Caco-2 (cell line): ENCODE measurements around the gene PNPLA7. TPM values are rescaled to one million over a fixed set of nuclear protein-coding genes. Genes with fewer than 3 reads are reported as not detected.

Experiments
- BruUV-seq: library from RNA; stranded (reverse); fragments of 400-500 nt; replicated peaks from 2 replicates; lab custom pipeline; 2021; lab: Mats Ljungman, UMichigan
- CTCF ChIA-PET: fragments of 300-600 bp; sonication (Branson Sonifier 250); formaldehyde crosslinking; loops from one replicate; lab custom pipeline; 2022; ENCODE audit warnings: antibody characterized with exemption; lab: Charles Lee
- POLR2A ChIA-PET: fragments of 300-600 bp; sonication (Branson Sonifier 250); formaldehyde crosslinking; loops from one replicate; lab custom pipeline; 2022; ENCODE audit warnings: antibody characterized with exemption; lab: Charles Lee
- DNase-seq, 2 experiments: peaks; one replicate each; pipeline versions ENCODE4 v3.0.0 to v3.0.0-alpha.2; 2020 to 2022
- H3K27me3 ChIP-seq: replicated peaks from 2 replicates; pipeline ENCODE4 v1.6.0; 2011; ENCODE audit warnings: low read length; ENCODE audit not compliant: control insufficient read depth, insufficient read depth
- H3K36me3 ChIP-seq: 2 replicates; pipeline ENCODE4 v1.5.1; 2011; ENCODE audit warnings: low read length; ENCODE audit not compliant: control insufficient read depth, insufficient read depth
- H3K4me1 ChIP-seq: fragments of 250-450 bp; sonication (Bioruptor Pico); 2 replicates; pipeline ENCODE4 v1.5.1; 2020; ENCODE audit warnings: mild to moderate bottlenecking
- H3K4me3 ChIP-seq: 2 replicates; pipeline ENCODE4 v1.5.1; 2011; ENCODE audit warnings: low read depth, mild to moderate bottlenecking, control low read depth, low read length
- H3K9me3 ChIP-seq: fragments of 250-450 bp; sonication (Bioruptor Pico); 2 replicates; pipeline ENCODE4 v1.5.1; 2020; ENCODE audit warnings: mild to moderate bottlenecking, moderate library complexity
- H3K27ac Mint-ChIP-seq: one replicate; pipeline ENCODE4 v1.8.0; 2022; ENCODE audit warnings: mixed read lengths; ENCODE audit not compliant: unreplicated experiment
- H3K27me3 Mint-ChIP-seq: one replicate; pipeline ENCODE4 v1.8.0; 2022; ENCODE audit warnings: mixed read lengths; ENCODE audit not compliant: insufficient read depth, unreplicated experiment
- H3K36me3 Mint-ChIP-seq: one replicate; pipeline ENCODE4 v1.8.0; 2022; ENCODE audit warnings: mild to moderate bottlenecking, mixed read lengths; ENCODE audit not compliant: insufficient read depth, unreplicated experiment
- H3K4me1 Mint-ChIP-seq: one replicate; pipeline ENCODE4 v1.8.0; 2022; ENCODE audit warnings: low read depth, mixed read lengths; ENCODE audit not compliant: unreplicated experiment
- H3K4me3 Mint-ChIP-seq: one replicate; pipeline ENCODE4 v1.8.0; 2022; ENCODE audit warnings: mild to moderate bottlenecking, moderate library complexity, mixed read lengths; ENCODE audit not compliant: unreplicated experiment
- H3K9me3 Mint-ChIP-seq: one replicate; pipeline ENCODE4 v1.8.0; 2022; ENCODE audit warnings: mixed read lengths; ENCODE audit not compliant: unreplicated experiment
- CTCF ChIP-seq, 2 experiments: fragments of 200-600 bp in 1 of 2; IDR thresholded peaks; 1 replicate in 1 of 2; 2 replicates in 1 of 2; pipeline versions ENCODE4 v1.5.1 to v1.8.0; 2011 to 2022; ENCODE audit warnings: antibody characterized with exemption in 1 of 2, control low read depth in 1 of 2, inconsistent platforms in 1 of 2, low read depth in 1 of 2, low read length in 1 of 2, mild to moderate bottlenecking in 1 of 2, moderate library complexity in 1 of 2; ENCODE audit not compliant: insufficient read depth in 1 of 2, severe bottlenecking in 1 of 2, unreplicated experiment in 1 of 2
- intact Hi-C: fragments of 100-400 bp; cut with micrococcal nuclease; formaldehyde crosslinking; loops from one replicate; pipeline ENCODE4 v1.10.0; 2022; ENCODE audit not compliant: unreplicated experiment
- total RNA-seq: library from RNA; stranded (reverse); gene quantifications from 2 replicates; pipeline ENCODE4 v1.2.3, GENCODE V29; 2022

PNPLA7 gene
- total RNA-seq, 1 experiment from 2014 or later: 1.8 TPM

- ChIA-PET POLR2A (interaction anchor here (1.8 kb wide), 1 partner anchor 15 kb away, joined by 22 read pairs; the partner anchor contains the start of gene ARRDC1), CTCF (interaction anchor here (0.8 to 1.6 kb wide), 5 partner anchors 8 to 81 kb away, joined by 3 to 6 read pairs (median 3); partner anchors contain the start of genes ARRDC1 and MRPL41)
- Mint-ChIP-seq H3K36me3 (peaks cover 31% of the 10 kb centered on the region), H3K4me1 (no peaks in the 10 kb centered on the region), H3K27ac (no peak overlapping the region), H3K27me3 (no peaks in the 10 kb centered on the region), H3K9me3 (no peaks in the 10 kb centered on the region), H3K4me3 (peak overlapping the region; percentile 77)
- peaks cover 8% of the 10 kb centered on the region for H3K4me1 ChIP-seq
- no peaks in the 10 kb centered on the region for H3K27me3 ChIP-seq
- no TSS peak for BruUV-seq
- TF ChIP-seq CTCF (IDR thresholded peaks at IDR 0.05; ENCODE audit: insufficient read depth in 1 of 2, low read depth in 1 of 2, low read length in 1 of 2, severe bottlenecking in 1 of 2, unreplicated experiment in 1 of 2): no peak
- H3K4me3 ChIP-seq: peak overlapping the region; percentile 92
- DNase-seq: no peak
- intact Hi-C loops: loop anchor here (2.0 to 10.0 kb wide), 3 partner anchors 15 to 145 kb away; partner anchors contain the start of genes ARRDC1 and ENTPD8
- H3K9me3 ChIP-seq: no peaks in the 10 kb centered on the region
- H3K36me3 ChIP-seq: peaks cover 2% of the 10 kb centered on the region
Observed at GRCh38 chr9:137590123-137590468, 39.9 kb upstream of the PNPLA7 start.

GRCh38 chr9:137589441-137590122 is 39.4 kb upstream of the PNPLA7 start:
- H3K9me3 ChIP-seq: no peaks in the 10 kb centered on the region
- no peak for DNase-seq
- Mint-ChIP-seq H3K36me3 (peaks cover 31% of the 10 kb centered on the region), H3K4me3 (peak overlapping the region; percentile 77), H3K9me3 (no peaks in the 10 kb centered on the region), H3K4me1 (no peaks in the 10 kb centered on the region), H3K27ac (peak overlapping the region; percentile 57), H3K27me3 (no peaks in the 10 kb centered on the region)
- ChIA-PET POLR2A (interaction anchor here (1.8 kb wide), 1 partner anchor 16 kb away, joined by 22 read pairs; the partner anchor contains the start of gene ARRDC1), CTCF (interaction anchor here (0.8 kb wide), 1 partner anchor 81 kb away, joined by 3 read pairs; no protein-coding TSS in a partner anchor)
- TF ChIP-seq CTCF (IDR thresholded peaks at IDR 0.05; ENCODE audit: insufficient read depth in 1 of 2, low read depth in 1 of 2, low read length in 1 of 2, severe bottlenecking in 1 of 2, unreplicated experiment in 1 of 2): no peak
- intact Hi-C loops: loop anchor here (2.0 to 10.0 kb wide), 3 partner anchors 15 to 145 kb away; partner anchors contain the start of genes ARRDC1 and ENTPD8
- H3K27me3 ChIP-seq: no peaks in the 10 kb centered on the region
- peak overlapping the region; percentile 92 for H3K4me3 ChIP-seq
- peaks cover 8% of the 10 kb centered on the region for H3K4me1 ChIP-seq
- no TSS peak for BruUV-seq
- H3K36me3 ChIP-seq: peaks cover 2% of the 10 kb centered on the region

GRCh38 chr9:137588891-137589290 is 38.7 kb upstream of the PNPLA7 start:
- Mint-ChIP-seq H3K36me3 (peaks cover 31% of the 10 kb centered on the region), H3K4me1 (no peaks in the 10 kb centered on the region), H3K27me3 (no peaks in the 10 kb centered on the region), H3K9me3 (no peaks in the 10 kb centered on the region), H3K4me3 (peak overlapping the region; percentile 77), H3K27ac (no peak overlapping the region)
- Histone ChIP-seq H3K9me3 (no peaks in the 10 kb centered on the region), H3K36me3 (peaks cover 3% of the 10 kb centered on the region), H3K27me3 (no peaks in the 10 kb centered on the region), H3K4me1 (peaks cover 8% of the 10 kb centered on the region), H3K4me3 (peak overlapping the region; percentile 92)
- intact Hi-C loops: no loop called here
- ChIA-PET CTCF (no interaction called here), POLR2A (no interaction called here)
- DNase-seq: no peak
- TSS peak; percentile 48 for BruUV-seq
- TF ChIP-seq CTCF (IDR thresholded peaks at IDR 0.05; ENCODE audit: insufficient read depth in 1 of 2, low read depth in 1 of 2, low read length in 1 of 2, severe bottlenecking in 1 of 2, unreplicated experiment in 1 of 2): no peak
